ENCODE data around the gene INPP1.

DNA sequence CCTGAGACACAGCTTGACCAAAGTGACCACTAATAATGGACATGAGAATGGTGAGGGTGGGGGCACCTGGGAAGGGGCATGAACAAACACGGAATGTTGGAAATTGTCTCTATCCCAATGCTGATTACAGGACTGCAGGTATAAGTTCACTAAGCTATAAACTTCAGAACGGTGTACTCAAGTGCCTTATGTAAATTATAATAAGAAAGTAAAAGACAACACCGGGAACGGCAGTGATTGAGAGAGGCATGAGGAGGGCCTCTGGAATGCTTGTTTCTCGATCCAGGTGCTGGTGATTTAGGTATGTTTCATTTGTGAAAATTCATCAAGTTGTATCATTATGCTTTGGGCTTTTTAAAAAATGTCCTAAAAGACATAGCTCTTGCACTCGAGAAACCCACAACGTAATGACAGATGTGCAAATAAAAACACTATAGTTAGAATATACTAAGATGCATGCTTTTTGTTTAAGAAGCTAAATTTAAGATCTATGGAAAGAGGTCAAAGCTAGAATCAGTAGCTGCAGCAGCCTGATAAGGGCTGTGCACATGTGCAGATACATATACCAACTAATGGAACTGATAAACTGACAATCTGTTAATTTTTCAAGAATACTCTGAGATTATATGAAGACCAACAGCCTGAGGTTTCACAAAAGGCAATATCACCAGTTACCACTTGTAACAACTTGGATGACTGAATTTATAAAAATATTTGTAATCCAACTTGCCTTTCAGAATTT, 31.3 kb upstream of the INPP1 start:
- TF ChIP-seq CTCF (conservative IDR thresholded peaks at IDR 0.05; ENCODE audit: low read length) (no peak), EZH2phosphoT487 (IDR thresholded peaks at IDR 0.05; ENCODE audit: borderline replicate concordance, low read depth, low read length) (no peak)

Data from OCI-LY7 (cell line).